ENCODE measurements around the gene PTPRJ.

Gene PTPRJ

DNA sequence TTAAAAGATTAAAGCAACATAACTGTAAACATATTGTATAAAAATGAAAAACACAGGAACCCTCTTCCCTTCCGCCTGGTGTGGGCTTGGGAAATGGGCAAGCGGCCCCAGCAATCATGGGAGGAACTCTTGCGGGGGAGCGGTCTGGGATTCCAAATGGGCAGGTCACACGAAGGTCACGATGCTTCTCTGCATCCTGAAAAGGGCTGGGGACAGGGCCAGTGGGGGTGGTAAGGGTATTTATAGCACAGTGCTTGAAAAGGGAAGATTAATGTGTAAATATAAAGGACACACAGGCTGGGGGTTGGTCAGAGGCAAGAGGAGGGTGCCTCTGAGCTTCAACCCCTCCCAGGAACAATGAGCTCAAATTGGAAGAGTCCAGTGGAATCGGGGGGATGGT is 189.4 kb downstream of the PTPRJ start:
- no peak for DNase-seq

DNA sequence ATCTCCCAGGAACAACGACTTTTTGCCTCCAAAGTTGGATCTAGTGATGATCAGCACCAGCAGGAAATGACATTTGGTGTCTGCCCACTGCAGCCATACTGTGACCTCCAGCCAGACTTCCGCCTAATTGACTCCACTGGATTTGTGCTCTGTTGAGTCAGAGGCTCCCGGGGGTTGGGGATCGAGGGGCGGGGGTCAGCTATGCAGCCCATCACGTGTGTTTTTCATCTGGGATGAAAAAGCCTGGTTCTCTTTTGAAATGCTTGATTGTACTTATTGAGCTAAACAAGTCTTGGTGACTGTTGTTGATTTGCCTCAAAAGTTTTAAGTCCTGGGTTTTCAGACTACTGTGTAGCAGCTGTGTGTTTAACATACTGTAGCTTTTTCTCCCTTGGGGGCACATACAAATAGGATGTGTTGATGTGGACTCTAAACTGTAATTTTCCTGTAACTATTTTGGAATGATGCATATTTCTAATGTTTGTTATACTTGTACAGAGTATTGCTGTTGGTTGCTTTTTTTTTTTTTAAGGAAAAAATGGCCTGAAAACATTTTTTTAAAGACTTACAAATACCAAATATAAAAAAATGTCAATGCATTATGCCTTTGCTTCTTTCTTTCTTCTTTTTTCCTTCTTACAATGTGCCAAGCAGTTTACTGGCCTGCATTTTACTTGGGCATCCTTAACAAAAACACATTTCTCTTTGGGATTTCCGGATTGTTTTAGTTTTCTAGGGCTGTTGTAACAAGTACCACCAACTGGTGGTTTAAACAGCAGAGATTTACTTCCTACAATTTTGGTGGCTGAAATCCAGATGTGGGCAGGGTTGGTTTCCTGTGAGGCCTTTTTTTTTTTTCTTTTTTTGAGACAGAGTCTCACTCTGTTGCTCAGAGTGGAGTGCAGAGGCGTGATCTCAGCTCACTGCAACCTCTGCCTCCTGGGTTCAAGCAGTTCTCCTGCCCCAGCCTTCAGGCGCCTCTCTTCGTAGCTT is 190.2 kb downstream of the PTPRJ start:
- DNase-seq = no peak

DNA sequence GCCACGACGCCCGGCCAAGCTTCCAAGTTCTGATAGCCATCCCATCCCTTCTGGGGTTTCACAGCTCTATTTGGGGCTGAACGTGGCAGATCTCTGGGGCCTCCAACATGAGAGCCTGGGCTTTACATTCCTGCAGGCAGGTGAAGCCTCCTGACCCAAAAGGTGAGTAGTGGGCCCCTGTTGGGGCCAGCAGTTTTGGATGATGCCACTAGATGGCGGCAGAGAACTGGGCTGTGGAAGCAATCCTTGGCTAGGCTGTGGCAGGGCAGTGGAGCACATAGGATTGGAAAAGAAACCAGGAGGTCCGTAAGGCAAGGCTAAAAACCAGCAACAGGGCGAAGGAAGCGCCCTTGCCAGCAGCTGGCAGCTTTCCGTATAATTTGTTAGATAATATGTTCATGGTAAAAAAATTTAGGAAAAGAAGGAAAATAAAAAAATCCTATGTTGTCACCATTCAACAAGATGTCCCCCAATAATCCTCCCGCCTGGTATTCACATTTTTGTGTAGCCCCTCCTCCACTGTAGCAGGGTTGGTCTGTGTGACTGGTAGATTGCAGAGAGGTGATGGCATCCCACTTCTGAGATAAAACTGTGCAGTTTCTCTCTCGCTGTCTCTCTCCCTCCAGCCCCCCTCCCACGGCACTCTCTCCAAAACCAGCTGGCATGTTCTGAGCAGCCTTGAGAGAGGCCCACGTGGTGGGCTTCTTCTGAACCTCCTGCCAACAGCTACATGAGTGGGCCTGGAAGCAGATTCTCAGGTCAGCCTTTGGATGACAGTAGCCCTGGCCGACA is 192.7 kb downstream of the PTPRJ start:
- peak; percentile 21 to 46 (median 26) for DNase-seq

DNA sequence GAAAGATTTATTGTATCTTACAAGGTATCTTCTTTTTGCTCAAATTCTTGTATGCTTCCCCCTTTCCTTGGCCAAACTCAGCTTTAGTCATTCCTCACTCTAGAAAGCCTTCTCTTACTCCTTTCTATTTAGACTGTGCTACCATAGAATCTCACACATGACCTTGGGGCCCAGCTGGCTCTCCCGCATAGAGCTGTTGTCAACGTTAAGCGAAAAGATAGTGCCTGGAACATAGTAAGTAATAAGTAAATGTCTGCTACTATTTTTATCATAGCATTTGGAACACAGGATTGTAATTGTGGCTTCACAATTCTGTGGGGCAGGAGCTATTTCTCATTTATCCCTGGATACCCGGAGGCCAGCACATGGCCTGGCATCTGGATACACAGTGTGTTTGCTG is 197.3 kb downstream of the PTPRJ start:
- no peak for DNase-seq

DNA sequence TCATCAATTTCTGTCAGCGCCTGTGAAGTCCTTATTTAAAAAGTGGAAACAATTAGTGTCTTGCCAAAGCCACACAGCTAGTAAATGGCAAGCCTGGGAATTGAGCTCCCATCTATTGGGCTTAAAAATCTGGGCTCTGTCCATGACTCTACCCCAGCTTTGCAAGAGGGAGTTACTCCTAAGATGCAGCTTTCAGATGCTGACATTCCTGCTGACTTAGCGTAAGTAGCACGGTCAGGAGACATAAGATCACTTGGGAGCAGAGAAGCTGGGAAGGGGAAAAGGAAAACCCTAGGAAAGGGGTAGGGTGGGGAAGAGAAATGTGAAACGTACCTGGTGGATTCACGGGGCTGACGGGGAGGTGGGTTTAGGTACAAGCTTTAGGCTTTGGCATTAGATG is 200.3 kb downstream of the PTPRJ start:
- DNase-seq = no peak

DNA sequence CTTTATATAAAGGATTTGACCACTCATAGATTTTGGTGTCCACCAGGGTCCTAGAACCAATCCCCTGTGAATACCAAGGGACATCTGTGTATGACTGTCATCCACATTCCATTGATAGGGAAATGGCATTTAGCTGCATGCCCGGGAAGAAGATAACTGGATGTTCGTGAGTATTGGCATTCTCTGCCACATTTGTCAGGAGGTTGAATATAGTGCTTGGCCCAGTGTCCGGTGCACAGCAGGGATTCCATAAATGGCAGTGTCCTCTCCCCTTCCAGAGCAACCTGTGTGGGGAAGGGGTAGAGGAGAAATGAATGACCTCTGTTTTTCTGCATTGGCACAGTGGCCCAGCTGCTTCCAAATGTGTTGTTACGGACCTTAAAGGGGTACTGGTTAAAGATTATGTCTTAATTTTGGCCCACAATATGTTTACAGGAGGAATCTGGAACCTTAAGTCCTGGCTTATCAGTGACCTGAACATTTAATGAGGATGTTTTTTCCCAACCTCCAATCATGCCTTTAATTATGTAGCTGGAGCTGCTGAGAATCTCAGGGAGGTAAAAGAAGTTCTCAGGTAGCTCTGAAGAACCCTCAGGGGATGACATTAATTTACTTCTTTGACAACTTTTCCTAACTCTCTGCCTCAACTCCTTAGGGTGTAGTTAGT is 202.6 kb downstream of the PTPRJ start:
- no peak for DNase-seq

DNA sequence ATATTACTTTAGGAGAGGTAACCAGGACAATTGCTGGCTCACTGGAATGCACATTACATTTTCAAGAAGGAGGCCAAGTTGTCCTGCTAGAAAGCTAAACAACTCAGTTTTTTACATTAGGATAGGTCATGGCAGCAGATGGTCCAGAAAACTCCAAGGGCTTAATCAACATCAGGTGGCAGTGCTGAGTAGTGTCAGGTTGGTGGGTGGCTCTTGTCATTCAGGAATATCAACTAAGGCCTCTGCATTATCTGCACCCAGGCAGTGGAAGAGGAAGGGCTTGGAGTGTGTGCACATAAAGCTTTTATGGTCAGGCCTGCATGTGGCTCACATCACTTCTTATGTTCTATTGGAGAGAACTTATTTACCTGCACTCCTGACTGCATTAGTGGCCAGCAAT is 204.1 kb downstream of the PTPRJ start:
- DNase-seq = no peak

DNA sequence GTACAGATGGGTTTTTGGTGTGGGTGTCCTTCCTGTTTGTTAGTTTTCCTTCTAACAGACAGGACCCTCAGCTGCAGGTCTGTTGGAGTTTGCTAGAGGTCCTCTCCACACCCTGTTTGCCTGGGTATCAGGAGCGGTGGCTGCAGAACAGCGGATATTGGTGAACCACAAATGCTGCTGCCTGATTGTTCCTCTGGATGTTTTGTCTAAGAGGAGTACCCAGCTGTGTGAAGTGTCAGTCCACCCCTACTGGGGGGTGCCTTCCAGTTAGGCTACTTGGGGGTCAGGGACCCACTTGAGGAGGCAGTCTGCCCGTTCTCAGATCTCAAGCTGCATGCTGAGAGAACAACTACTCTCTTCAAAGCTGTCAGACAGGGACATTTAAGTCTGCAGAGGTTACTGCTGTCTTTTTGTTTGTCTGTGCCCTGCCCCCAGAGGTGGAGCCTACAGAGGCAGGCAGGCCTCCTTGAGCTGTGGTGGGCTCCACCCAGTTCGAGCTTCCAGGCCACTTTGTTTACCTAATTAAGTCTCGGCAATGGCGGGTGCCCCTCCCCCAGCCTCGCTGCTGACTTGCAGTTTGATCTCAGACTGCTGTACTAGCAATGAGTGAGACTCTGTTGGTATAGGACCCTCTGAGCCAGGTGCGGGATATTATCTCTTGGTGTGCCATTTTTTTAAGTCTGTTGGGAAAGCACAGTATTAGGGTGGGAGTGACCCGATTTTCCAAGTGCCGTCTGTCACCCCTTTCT is 210.7 kb downstream of the PTPRJ start:
- DNase-seq = peak in 1 of 4 experiments; percentile 25

DNA sequence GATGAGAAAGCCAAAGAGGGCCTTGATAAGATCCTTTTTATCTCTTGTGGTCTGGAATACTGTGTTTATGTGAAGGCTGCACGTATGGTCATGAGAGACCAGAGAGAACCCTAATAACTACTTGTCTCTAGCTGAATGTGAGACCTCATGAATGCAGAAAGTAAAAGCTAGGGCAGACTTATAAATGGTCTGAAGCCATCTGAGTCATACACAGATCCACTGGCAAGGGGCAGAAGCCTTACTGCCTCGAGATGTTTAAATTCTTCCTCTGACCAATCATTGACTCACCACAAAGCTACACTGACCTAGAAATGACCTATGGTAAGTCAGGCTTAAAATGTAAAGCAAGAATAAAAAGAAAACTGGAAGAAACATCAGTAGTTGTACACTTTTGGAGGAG is 213.5 kb downstream of the PTPRJ start:
- no peak for DNase-seq

DNA sequence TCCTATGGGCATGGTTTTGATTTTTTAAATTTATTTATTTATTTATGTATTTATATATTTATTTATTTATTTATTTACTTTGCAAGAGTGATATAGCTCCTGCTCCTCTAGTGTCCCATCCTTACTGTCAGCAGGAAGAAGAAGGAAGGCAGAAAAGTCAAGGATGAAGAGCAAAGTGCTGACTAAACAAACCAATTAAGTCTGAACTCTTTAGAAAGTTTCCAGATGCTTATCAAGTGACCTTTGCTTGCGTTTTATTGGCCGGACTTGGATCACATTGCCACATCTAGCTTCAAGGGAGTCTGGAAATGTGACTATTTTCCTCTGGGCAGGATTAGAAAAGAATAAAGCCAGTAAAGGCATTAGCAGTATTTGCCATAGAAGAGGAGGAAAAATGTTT is 227.5 kb downstream of the PTPRJ start:
- no peak for DNase-seq

DNA sequence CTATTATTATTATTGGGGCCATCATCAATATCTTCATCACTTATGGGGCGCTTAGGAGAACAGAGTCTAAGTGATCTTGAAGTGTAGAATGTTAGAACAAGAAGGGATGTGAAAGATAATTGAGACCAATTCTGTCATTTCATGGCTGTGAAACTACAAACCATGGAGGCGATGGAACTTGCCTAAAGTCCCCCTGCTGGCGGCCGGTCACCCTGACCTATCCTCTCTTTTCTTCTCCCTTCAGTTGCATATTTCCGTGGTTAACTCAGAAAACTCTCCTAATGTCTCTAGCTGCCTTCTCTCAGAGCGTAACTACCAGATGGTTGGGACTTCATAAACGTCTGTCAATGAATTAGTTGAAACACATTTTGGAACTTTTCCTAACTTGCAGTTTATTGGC is 229.7 kb downstream of the PTPRJ start:
- no peak for DNase-seq

DNA sequence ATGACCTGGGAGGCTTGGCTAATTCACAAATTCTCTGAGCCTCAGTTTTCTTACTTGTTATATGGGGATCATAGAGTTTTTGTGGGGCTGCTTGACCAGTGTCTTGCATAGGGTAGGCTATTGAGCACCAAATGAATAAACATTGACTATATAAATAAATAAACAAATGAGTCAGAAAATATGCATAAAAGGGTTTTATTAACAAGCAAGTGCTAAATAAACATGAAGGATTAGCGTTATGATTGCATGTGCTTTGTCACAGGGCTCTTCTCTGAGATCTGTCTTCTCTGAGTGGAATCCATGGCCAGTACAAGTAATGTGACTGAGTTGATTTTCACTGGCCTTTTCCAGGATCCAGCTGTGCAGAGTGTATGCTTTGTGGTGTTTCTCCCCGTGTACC is 236.2 kb downstream of the PTPRJ start, which contains the start of gene OR4B1:
OR4B1 (plus strand) TSS at position 301 of the 400 bp plus-strand sequence; CDS start at position 301, 0 bp downstream.
- no peak for DNase-seq

Data from activated naive CD4-positive, alpha-beta T cell (primary cell).